NCI-H1417 treated with DMSO at 0.1 percent for 48 hours (cell line): ENCODE data around the gene SPAG5.
A peak's percentile ranks its signal among the peaks of the same experiment; 100 is the strongest.

ENCODE experiments used
- DNase-seq: peaks from one replicate; lab custom pipeline; 2025; lab: John Stamatoyannopoulos, UW

Gene SPAG5

DNA sequence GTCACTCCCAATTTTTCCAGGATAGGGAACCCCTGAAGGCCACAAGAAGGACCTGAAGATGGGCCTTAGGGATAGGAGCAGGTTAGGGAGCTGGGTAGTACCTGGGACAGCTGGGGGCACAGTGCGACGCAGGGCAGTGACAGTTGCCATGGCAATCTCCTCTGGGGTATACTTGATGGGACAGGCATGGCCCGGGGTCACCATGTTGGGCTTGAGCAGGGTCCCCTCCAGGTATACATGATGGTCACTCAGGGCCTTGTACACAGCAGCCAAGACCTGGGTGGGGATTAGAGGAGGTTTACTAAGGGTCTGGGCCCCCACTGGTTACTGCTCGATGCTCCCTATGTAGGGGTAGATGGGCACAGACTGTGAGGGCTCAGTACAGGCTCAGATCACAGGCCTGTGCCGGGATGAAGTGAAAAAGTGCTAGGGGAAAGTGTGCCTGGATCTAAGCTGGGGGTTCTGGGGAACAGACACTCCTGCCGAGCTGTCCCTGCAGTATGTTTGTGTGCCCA lies 24.8 kb downstream of the SPAG5 start:
- DNase-seq = no peak

DNA sequence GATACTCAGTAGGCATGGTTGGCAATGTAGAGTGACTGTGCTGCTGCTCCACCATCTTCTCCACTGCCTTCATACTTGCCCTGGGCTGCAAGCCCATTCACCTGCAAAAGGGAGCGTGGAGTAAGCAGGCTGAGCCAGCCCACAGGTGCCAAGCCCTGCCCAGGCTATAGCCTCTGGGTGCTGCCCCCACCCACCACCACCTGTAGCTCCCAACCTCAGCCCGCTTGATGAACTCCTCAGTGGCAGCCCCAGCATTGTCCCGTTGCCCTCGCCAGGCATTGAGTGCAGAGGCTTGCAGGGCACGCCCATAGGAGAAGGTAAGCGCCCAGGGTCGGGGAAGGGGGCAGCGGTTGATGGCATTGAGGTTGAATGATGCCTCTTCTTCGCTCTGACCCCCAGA lies 25.3 kb downstream of the SPAG5 start:
- DNase-seq = no peak

DNA sequence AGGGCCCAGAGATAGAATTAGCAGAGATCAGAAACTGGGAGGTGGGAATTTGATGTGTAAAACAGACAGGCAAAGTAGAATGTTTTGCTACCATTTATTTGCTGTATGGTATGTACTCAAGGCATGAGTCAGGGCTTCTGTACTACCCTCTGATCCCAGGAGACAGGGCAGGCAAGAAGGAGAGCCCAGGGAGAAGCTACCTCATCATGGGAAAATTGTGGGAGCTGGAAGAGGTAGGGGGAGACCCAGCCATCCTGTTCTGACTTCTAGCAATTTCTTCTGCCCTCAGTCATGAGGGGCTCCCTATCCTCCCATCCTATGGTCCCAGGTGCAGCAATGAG lies 25.8 kb downstream of the SPAG5 start:
- no peak for DNase-seq

DNA sequence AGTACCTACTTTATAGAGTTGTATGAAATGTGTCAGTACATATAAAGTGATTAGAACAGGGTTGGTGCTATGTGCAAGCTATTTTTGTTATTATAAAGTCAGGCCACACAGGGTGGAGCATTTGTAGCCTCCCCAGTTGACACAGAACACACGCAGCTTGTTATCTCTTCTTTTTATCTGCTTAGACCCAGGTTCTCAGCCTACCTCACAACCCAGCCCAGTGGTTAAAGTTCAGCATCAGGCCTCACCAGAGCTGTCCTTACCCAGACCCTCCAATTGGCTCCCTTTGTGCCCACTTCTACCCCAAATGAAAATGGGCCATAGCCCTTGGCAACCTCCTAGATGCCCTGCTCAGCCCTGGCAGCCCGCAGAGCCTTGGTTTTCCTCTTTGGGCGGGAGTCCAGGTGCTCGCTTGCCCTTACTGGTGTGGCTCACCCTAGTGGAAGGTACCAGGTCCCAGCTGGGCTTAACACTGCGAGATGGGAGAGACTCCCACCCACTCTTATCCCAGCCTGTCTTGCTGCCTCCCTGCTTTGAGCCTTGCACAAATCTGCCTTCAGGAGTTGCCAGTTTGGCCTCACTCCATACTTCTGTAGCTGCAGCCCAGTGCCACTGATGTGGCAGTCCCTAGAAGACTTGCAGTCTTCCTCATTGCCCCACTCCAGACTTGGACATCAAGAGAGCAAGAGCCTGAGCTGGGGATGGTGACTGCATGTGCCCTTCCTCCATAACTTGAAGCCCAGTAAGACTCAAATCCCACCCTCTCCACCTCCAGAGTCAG lies 26.4 kb downstream of the SPAG5 start:
- no peak for DNase-seq

DNA sequence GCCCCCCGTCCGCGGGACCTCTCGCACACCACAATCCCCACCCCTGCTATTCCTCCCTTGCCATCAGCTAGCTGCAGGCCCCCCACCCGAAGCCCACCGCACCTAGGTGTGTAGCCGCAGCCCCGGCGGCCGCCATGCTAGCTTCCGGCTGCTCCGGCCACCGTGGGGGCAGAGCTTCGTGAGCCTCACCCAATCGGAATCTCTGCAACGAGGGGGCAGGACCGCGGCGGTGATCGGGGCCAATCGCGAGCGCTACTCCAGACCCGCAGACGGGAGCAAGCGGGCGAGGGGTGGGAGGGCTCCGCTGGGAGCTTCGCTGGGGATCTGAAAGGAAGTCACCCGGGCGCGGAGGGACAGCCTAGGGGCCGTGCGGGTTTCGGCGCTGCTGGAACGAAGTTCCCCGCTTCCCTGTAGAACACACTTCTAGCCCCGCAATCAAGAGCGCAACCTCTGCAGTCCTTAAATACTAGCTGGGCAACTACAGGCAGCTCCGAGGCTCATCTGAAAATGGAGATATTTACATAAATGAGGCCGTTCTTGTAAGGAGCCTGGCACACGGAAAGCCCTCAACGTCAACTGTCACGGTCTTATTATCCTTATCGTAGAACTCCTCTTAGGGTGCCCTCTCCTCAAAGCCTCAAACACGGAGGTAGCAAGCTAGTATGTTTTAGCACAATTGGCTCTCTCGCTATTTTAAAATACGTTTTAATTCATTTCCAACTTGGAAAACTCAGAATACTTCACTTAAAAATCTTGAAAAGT lies 27.3 kb downstream of the SPAG5 start, which contains the start of gene PIGS:
Gene PIGS (minus strand): TSS at position 164 of the 762 bp plus-strand sequence. CDS start 28 bp downstream, at position 136.
- DNase-seq = peak; percentile 66

DNA sequence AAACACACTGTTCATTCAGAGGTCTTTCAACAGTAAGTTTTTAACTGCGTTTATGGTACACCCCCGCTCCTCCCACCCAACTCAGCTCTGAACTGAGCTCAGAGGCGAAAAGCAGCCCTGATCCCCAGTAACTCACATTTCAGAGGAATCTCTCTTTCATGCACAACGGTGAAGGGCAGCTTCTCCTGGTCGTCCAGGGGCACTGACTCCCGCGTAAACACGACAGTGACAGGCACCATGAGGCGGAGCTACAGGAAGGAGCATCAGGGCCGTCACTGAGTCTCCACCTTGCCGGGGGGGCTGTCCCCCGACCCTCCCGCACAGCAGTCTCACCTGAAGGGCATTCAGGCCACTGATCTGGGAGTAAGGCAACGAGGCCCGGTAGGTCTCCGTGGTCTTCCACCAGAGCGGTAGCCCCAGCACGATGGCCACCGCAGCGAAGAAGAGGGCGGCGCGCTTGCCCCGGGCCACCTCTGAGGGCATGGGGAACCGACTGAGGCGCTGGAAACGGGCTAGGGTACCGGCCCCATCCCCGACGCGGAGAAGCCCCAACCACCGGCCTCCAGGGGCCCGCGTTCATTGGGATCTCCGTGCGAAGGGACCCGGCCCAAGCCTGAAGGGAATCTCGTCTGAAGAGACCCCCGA lies 28.0 kb downstream of the SPAG5 start:
- no peak for DNase-seq

DNA sequence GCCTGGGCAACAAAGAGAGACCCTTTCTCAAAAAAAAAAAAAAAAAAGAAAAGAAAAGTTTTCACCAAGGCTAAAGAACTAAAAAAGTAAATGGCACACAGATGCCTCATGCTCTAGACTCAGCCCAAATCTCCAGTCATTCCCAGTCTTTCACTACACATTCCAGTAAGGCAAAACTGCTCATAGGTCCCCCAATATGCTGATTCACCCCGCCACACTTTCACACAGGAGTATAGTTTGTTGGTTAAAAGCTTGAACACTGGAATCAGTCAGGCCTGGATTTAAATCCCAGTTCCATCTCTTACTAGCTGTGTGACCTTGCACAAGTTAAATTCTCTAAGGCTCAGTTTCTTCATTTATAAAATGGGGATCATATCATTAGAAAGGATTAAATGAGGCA lies 29.4 kb downstream of the SPAG5 start:
- DNase-seq = no peak

DNA sequence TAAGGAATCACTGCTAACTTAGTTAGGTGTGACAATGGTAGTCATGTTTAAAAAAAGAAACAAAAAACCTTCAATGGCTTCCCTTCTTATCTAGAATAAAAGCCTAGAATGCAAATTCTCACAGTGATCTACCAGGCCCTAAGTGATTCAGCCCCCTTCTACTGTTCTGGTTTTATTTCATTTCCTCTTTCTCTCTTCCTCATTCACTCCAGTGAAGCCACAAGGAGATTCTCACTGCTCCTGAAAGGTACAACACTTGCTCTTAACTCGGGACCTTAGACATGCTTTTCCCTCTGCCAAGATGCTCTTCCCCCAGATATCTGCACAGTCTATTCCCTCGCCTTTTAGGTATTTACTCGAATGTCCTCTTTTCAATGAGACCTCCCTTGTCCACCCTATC lies 31.2 kb downstream of the SPAG5 start:
- no peak for DNase-seq

DNA sequence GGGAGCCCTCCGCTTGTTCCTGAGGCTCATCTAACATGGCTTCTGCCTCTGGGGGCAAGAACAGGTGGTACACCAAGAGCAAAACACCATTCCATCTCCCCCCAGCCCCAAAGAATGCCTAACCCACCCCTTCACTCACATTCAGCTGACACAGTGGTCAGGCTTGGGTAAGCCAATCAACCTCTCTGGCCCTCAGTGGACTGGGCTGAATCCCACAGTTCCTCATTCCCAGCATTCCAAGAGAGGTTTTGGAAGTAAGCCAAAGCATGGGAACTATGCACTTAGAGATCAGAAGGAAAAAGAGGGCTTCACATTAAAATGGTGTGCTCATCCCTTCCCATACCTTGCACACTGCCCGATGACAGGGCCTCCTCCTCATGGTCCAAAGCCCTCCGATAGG lies 35.4 kb downstream of the SPAG5 start:
- no peak for DNase-seq

DNA sequence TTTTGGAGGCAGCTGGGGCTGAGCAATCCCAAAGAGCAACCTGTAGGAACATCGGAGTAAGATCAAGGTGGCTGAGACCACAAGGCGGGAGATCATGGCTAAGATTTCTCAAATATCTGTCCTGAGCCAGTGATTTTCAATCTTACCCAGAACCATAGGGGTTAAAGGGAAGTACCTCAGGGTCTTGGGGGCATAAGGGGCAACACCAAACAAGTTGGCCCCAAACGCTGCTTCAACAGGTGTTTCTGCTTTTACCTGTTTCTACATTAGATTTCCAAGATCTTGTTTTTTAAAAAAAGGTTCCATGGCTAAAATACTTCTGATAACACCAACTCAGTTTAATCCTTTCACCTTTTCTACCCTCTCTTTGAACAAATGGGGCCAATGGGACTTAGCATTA lies 43.8 kb downstream of the SPAG5 start:
- no peak for DNase-seq

DNA sequence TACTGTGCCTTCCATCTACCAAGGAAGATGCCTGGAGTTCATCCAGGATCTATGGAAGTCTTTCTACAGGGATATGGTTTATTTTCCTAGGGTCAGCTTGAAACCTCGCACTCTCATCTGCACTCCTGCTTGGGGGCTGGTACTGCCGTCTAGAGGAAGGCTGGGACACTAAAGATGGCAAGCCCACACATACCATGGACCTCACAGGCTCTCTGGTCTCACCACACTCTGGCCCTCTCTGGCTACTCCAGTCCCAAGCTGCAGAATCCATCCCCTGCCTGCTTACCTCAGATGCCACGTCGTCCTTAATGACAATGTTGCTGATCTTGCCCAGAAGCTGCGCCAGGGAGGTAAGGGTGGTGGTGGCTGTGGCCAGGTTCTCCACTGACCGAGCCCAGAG lies 44.3 kb downstream of the SPAG5 start:
- DNase-seq = no peak

DNA sequence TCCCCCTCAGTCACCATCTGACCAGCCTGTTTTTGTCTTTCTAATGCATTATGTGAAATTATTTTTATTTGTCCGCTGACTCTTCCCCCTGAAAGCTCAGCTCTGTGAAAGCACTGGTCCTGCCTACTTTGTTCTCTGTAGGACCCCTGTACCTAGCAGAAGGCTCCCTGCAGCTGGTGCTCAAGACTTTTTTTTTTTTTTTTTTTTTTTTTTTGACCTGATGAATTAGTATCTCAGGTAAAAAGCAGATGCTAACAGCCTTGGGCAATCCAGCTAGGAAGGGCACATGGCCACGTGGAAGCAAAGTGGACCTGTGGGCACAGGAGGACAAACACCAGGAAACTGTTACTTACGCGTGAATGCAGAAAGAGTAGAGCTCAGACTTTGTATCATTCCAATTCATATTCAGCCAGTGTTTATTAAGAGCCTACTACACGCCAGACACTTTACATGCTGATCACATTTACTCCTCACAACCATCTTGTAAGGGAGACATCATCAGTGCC lies 45.8 kb downstream of the SPAG5 start:
- no peak for DNase-seq

DNA sequence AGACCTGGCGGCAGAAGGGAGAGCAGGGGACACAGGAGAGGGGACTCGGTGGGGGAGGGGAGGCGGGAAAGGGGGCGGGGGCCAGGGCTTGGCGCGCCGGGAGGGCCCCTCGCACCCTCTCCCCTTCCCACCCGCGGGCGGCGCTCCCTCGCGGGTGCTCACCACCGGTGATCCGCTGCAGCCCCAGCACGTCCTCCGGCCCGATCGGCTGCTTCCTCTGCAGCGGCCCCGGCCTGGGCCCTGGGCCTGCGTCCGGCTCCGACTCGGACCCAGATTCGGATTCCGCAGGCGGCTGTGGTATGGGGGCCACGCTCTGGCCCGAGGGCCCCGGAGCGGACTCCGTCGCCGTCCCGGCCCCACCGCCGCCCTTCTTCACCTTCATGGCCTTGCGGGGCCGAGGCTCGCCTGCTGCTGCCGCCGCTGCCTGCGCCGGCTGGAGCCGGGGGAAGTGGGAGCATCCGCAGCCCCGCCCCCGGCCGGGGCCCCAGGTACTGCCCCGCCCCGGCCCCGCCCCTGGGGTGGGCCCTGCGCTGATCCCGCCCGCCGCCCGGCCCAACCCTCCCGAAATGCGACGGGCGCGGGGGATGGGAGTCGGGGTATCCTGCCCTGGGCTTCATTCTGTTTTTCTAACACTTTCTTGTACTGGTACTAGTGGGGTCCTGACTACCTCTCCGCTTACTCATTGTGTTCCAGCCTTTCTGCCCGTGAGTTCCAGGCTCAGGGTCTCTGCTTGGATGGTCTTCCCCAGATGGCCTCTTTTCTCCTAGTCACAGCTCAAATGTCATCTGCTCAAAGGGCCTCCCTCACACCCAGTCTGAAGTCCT lies 46.4 kb downstream of the SPAG5 start, which contains the start of gene UNC119:
Gene UNC119 (minus strand): TSS at position 449 of the 824 bp plus-strand sequence. CDS start 67 bp downstream, at position 382.
- no peak for DNase-seq

DNA sequence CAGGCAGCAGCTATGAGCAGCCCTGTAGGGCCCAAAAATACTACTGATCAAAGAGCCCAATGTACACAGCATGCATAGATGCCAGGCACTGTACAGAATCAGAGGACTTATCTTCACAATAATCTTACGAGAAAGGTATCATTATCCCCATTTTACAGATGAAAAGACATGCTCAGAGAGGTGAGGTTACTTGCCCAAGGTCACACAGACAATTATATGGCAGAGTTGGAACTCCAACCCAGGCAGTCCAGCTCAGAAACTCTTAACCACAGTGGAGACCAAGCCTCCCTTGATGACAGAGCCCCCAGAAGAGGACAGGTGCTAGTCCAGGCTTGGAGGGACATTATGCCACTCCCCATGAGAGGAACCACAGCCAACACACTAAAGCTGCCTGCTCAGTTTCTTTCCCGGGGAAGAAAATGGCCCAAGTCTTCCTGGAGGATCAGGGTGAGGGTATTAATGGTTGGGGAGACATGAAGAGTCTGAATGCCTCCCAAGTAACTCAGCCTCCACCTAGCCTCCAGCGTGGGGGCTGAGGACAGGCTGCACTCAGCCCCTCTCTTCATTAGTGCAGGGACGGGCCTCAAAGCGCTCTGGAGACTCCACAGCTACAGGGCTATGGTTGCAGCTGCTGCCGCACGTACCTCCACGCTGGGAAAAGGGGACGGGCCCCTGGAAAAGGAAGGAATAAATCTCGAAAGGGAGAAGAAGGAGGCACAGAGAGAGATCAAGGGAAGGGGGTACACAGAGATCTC lies 47.2 kb downstream of the SPAG5 start:
- no peak for DNase-seq

DNA sequence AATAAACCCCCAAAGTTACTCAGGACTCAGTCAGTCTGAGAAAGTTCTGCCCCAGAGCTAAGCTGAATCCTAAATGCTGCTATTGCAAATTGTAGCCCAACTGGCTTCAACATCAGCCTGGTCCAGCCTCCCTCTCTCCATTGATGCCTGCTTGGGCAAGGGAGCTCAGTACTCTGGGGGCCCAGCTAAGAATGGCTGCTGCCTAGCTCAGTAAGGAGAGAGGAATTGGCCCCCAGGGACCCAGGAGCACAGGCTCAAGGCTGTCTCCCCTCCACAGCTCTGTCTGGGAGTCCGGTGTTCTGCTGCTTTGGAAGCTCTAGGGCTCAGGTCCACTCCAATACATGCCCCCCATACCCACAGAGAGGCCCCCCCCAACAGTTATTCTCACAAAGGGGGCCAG lies 48.0 kb downstream of the SPAG5 start:
- DNase-seq = no peak

DNA sequence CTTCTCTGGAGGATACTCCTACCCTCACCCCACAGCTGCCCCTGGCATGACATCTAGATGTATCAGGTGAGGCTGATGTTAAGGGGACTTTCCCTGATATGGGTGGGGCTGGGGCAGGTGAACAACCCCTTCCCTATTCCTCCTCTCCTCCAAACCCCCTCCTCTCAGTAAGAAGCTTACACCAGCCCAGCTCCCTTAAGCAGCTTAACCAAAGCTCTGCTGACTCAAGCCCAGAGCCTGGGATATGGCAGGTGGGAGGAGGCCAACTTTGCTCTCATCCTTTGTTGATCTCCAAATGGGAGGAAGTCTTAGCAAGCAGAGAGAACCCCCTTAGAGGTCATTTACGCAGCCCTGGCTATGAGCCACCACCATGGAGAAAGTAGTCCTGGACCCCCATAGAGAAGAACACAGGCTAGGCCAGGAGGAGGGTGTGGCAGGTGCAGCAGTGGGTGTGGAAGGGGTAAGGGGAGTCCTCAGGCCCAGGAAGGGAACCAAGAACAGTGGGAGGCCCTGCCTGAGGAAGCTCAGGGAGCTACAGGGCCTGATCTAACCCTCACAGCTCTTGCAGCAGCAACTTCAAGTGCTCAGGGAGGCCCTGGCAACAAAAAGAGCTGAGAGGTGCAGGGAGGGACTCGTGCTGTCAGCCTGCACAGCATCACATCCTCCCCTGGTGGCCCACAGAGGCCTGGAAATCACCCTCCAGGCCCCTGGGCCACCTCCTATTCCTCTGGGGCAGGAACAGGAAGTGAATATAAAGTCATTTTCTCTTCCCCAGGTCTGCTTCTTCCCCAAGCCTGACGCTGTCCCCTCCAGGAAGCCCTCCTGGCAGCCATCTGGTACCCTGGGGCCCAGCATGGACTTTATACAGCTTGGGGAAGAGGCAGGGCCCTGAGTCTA lies 49.3 kb downstream of the SPAG5 start:
- no peak for DNase-seq

DNA sequence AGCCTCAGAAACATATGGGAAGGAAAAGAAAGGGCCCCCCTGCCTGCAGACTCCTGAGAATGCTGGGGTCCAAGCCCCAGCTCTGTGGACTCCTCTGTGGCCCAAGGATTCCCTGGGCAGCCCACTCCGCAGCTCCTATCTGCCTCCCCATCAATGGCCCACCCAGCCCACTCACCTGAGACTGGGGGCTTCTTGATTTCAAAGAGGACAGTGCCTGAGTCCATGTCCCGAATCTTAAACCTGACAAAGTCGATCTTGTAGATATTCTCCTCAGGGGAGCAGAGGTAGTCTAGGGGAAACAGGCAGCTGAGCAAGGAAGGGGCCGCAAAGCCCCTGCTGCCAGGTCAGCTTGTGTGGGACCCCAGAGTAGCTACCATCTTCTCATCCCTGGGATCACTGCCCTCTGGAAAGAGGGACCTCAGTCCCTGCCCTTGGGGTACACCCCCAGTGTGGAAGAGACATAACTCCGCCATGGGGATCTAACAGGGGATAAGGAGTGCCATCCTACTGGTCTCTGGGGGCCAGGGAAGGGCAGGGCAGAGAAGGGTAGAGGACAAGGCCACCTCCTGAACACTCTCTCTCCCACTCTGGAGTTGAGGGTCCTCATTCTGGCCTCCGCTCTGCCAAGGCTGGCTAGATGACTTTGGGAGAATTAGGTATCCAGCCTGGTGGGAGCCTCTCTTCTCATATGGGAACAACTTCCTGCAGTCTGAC lies 50.3 kb downstream of the SPAG5 start:
- DNase-seq = no peak

DNA sequence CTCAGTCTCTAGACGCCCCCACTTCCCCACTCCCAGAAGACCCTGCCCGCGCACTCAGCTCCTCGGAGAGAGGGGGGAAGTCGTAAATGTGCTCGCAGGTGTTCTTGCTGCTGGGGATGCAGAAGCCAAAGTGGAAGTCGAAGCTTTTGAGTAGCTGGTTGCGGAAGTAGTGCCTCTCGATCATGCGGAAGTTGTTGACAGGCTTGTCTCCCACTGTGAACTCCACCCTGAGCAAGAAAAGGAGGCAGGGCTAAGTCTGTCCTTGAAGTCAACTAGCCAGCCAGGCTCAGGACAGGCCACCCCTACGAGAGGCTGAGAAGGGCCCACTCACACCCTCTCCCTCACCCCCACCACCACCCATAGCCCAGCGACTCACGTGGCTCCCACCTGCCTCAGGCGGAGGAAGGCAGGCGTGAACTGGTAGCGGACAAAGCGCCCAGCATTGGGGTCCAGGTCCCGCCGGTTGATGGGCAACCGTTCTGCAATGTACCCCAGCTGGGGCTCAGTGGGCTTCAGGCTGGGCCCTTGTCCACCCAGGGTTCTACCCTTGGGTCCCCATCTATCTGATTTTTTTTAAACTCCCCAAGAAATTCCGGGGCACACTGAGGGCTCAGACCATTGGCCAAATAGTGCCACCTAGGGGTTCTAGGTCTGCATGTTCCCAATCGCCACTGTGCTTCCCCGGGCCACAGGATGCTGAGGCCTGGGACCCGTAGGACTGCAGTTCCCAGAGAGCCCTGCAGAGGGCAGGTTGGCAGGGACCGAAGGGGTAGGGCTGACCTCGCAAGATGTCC lies 51.0 kb downstream of the SPAG5 start:
- no peak for DNase-seq
